ENCODE measurements around the gene RAB23. TPM values are rescaled to one million over a fixed set of nuclear protein-coding genes. Genes with fewer than 3 reads are reported as not detected.

Gene RAB23
- total and polyA plus RNA-seq, 2 of the 8 experiments (the other 6 are each of a cell fraction or from before 2014, with no cell fraction given), result 6.5 to 17.2 TPM

- TF ChIP-seq TAF1 (IDR thresholded peaks at IDR 0.05; ENCODE audit: low read depth, low read length), result peak; percentile 74
- no peak for TF ChIP-seq RXRA (IDR thresholded peaks at IDR 0.05; ENCODE audit: insufficient read depth, low read depth, low read length)
- peak; percentile 75 for TF ChIP-seq ASH2L (IDR thresholded peaks at IDR 0.05; ENCODE audit: low read length)
- TF ChIP-seq PHF8 (conservative IDR thresholded peaks at IDR 0.05; ENCODE audit: low read depth, low read length), result peak; percentile 72
- TF ChIP-seq POLR2A (IDR thresholded peaks at IDR 0.05; ENCODE audit: control extremely low read depth in 1 of 2, low read depth in 2 of 2, low read length in 2 of 2), result peak in 1 of 2 experiments; percentile 76
- no peak for TF ChIP-seq TEAD4 (IDR thresholded peaks at IDR 0.05; ENCODE audit: low read depth, low read length)
- peak in 1 of 2 experiments; percentile 80; a peak in 1 of 4 replicates for TF ChIP-seq HDAC2 (IDR thresholded peaks at IDR 0.05; ENCODE audit: borderline replicate concordance in 1 of 2, low read depth in 2 of 2, low read length in 2 of 2)
- TF ChIP-seq ATF2 (IDR thresholded peaks at IDR 0.05; ENCODE audit: low read length), result no peak
- TF ChIP-seq EZH2 (IDR thresholded peaks at IDR 0.05; ENCODE audit: low read depth, low read length, severe bottlenecking), result peak; percentile 0
- peak; percentile 84 for TF ChIP-seq YY1 (IDR thresholded peaks at IDR 0.05; ENCODE audit: low read depth, low read length)
- no peak for TF ChIP-seq SP2 (IDR thresholded peaks at IDR 0.05; ENCODE audit: low read length)
- TF ChIP-seq TCF12 (IDR thresholded peaks at IDR 0.05; ENCODE audit: low read depth, low read length), result no peak
- TF ChIP-seq EGR1 (IDR thresholded peaks at IDR 0.05; ENCODE audit: borderline replicate concordance, low read depth, low read length), result peak; percentile 54; the same call in 1 of the 2 replicates
- TF ChIP-seq POLR2AphosphoS5 (IDR thresholded peaks at IDR 0.05; ENCODE audit: low read depth, low read length), result peak; percentile 61
- TF ChIP-seq SRF (IDR thresholded peaks at IDR 0.05; ENCODE audit: low read depth, low read length), result no peak
- TF ChIP-seq CHD1 (IDR thresholded peaks at IDR 0.05; ENCODE audit: low read depth, low read length), result peak; percentile 75; the same call in 1 of the 2 replicates
- no peak for TF ChIP-seq RFX5 (IDR thresholded peaks at IDR 0.05; ENCODE audit: borderline replicate concordance, low read depth, low read length)
- peak; percentile 37 for TF ChIP-seq CTBP2 (IDR thresholded peaks at IDR 0.05; ENCODE audit: borderline replicate concordance, insufficient read depth, insufficient read length, low read length)
- TF ChIP-seq MAX (IDR thresholded peaks at IDR 0.05), result peak; percentile 59
- peak in 1 of 2 experiments; percentile 19; a peak in 1 of 4 replicates for TF ChIP-seq RAD21 (IDR thresholded peaks at IDR 0.05 in 1 of 2, conservative IDR thresholded peaks at IDR 0.05 in 1 of 2; ENCODE audit: low read depth in 2 of 2, low read length in 2 of 2)
- no peak for TF ChIP-seq SP1 (IDR thresholded peaks at IDR 0.05; ENCODE audit: low read depth, low read length)
Measured at GRCh38 chr6:57172136-57173055, 49.7 kb downstream of the RAB23 start, which contains the start of gene BAG2 (continued).
